AG09319 (cell line): ENCODE data around the gene ATP2B1.
A peak's percentile ranks its signal among the peaks of the same experiment; 100 is the strongest.

Experiments used
- DNase-seq: peaks from one replicate; pipeline ENCODE4 v3.0.0-alpha.2; 2010; ENCODE audit warnings: low read depth; ENCODE audit errors: extremely low read depth
- CTCF ChIP-seq: IDR thresholded peaks from 2 replicates; pipeline ENCODE4 v1.5.1; 2011; ENCODE audit warnings: low read depth, mild to moderate bottlenecking, inconsistent platforms, low read length, moderate library complexity

Gene ATP2B1

DNA sequence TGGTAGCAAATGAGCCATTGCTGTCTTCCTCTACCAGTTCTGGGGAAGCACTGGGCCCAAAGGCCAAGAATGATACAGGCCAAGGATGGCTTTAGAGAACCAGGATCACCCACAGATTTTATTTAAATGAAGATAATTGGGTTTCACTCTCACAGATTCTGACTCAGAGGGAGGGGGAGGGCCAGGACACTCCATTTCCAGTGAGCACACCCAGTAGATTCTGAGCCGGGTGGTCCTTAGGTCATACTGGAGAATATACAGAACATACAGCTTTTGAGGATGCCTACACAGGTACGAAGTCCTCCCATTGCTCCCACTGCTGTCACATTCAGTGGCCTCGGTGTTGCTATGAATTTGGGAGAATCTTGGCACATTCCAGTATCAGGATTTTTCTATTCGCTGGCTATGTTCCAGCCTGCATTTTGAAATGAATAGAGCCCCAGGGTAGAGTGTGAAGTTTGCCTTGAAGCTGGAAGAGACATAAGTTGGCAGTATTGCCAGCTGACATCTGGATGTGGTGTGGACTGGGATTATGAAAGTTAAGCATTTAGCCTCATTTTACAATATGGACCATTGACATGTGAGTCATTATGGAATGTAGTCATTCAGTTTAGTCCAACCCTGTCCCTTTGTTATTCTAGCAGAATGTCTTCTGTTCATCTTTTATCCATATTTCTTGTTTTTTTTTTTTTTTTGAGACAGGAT, 137.0 kb downstream of the ATP2B1 start:
- TF ChIP-seq CTCF, result no peak
- peak; percentile 67 for DNase-seq

- no peak for DNase-seq
- no peak for TF ChIP-seq CTCF
Observed at GRCh38 chr12:89568484-89568883, 140.2 kb downstream of the ATP2B1 start.

- DNase-seq, result no peak
- no peak for TF ChIP-seq CTCF
Observed at GRCh38 chr12:89567691-89568239, 140.9 kb downstream of the ATP2B1 start.

DNA sequence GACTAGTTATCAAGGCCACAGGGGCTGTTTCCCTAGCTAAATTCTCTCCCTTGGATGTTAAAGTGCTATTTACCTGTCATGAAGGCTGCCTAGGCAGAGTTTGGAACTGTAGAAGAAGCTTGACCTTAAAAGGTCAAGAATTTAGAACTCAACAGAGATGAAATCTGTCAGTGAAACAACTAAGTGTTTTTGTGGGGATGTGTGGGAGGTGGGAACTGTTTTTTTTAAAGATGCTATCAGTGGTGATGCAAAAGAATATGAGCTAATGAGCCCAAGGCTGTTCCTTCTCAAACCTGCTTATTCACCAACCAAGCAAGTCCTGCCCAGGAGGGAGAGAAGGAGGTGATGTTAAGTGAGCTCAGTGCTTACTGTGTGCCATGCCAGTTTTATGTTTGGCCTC, 142.0 kb downstream of the ATP2B1 start:
- TF ChIP-seq CTCF, result no peak
- no peak for DNase-seq

DNA sequence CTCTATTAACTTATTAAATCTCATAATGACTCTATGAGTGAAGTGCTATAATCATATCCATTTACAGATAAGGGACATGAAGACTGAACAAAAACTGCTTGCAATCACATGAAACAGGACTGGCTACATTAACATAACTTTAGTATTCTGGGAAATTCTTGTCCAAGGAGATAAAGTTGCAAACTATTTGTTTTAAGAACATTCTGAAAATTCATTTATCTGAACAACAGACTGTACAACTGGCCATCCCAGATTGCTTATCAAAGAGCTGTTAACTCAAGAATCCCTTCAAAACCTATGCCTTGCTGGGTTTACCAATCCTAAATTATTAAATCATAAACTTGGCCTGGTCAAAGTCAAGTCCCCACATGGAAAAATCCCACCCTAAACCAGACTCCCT, 143.6 kb downstream of the ATP2B1 start:
- no peak for TF ChIP-seq CTCF
- no peak for DNase-seq

GRCh38 chr12:89559753-89560152, 148.9 kb downstream of the ATP2B1 start:
- no peak for DNase-seq
- no peak for TF ChIP-seq CTCF

GRCh38 chr12:89556976-89557375, 151.7 kb downstream of the ATP2B1 start:
- DNase-seq, result no peak
- no peak for TF ChIP-seq CTCF
